AG04450 (cell line): ENCODE results near the gene TMEM121. TPM values are rescaled to one million over a fixed set of nuclear protein-coding genes. Genes with fewer than 3 reads are reported as not detected.

Experiments
- CTCF ChIA-PET: fragments of 300-600, 350-600 bp; formaldehyde crosslinking; extraction: SDS; loops from one replicate; lab custom pipeline; 2022; ENCODE audit warnings: antibody characterized with exemption, inconsistent platforms; lab: Charles Lee
- POLR2A ChIA-PET: fragments of 350-600 bp; formaldehyde crosslinking; extraction: SDS; loops from one replicate; lab custom pipeline; 2021; ENCODE audit warnings: antibody characterized with exemption, inconsistent platforms; lab: Yijun Ruan, JAX
- DNase-seq: peaks from one replicate; pipeline ENCODE4 v3.0.0-alpha.2; 2011; ENCODE audit warnings: low read depth, low spot score
- H3K27ac ChIP-seq: one replicate; pipeline ENCODE4 v1.5.1; 2012; ENCODE audit warnings: low read depth, low read length, control low read depth
- H3K27me3 ChIP-seq: one replicate; pipeline ENCODE4 v1.6.0; 2012; ENCODE audit warnings: low read length; ENCODE audit not compliant: control insufficient read depth, insufficient read depth
- H3K4me3 ChIP-seq: 2 replicates; pipeline ENCODE4 v1.5.1; 2011; ENCODE audit warnings: mild to moderate bottlenecking, low read depth, low read length, control low read depth
- H3K9me3 ChIP-seq: 2 replicates; pipeline ENCODE4 v1.5.1; 2012; ENCODE audit warnings: low read length; ENCODE audit not compliant: control insufficient read depth, insufficient read depth
- polyA minus RNA-seq: library from RNA; depleted of rRNA, polyadenylated mRNA; stranded (reverse); fragments of >200 nt; gene quantifications from 2 replicates; pipeline ENCODE4 v1.2.3, GENCODE V29; 2011; rRNA and poly(A)+ RNA removed
- polyA plus RNA-seq: library from polyadenylated mRNA; depleted of rRNA; stranded (reverse); fragments of >200 nt; gene quantifications from 2 replicates; pipeline ENCODE4 v1.2.3, GENCODE V29; 2011; rRNA removed
- TF ChIP-seq, protein P1 (sequence below): IDR thresholded peaks from 2 replicates; pipeline ENCODE4 v1.5.1; 2011; ENCODE audit warnings: low read depth, low read length, control low read depth, inconsistent platforms

Gene TMEM121
- 1.5 and 2.0 TPM in 2 replicates for polyA plus RNA-seq
- polyA minus RNA-seq = 0.83 TPM in 2 replicates

DNA sequence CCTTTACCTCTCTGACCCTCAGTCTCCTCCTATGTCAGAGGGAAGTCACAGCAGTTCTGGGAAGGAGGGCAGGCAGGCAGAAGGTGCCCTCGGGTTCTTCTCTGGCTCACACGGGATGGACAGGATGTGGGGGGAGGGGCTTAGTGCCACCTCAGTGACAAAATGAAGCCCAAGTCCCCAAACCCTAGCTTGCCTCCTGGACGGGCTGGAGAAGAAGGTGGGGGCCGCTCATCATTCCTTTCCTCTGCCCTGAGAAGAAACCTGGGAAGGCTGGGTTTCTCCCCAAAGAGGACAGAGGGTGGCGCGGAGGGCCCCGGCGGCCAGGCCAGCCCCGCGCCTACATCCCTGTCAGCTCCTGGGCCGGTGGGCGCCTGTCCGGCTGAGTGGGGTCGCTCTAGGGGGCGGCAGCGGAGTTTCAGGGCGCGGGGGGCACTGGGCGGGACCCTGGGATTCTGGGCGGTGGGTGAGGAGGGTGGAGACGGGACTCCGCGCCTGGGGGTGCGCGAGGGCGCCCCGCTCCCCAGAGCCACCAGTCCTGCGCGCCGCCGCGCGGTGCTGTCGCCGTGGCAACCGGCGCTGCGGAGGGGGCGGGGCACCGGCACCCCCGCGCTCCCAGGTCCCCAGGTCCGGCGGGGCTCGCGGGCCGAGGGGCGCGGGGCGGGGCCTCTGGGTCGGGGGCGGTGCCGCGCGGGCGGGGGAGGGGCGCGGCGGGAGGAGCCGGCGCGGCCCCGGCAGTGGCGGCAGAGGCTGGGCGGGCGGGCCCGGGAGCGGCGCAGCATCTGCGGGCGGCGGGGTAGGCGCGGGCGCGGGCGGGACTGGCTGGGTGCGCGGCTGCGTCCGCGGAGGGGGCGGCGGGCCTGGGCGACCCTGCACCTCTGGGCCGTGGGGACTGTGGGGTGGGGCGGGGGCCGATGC, at the start of gene TMEM121:
TSS of gene TMEM121 (plus strand) at position 723 of the 915 bp plus-strand sequence. CDS start 2,252 bp downstream, outside the sequence.
- TF ChIP-seq, protein P1, sequence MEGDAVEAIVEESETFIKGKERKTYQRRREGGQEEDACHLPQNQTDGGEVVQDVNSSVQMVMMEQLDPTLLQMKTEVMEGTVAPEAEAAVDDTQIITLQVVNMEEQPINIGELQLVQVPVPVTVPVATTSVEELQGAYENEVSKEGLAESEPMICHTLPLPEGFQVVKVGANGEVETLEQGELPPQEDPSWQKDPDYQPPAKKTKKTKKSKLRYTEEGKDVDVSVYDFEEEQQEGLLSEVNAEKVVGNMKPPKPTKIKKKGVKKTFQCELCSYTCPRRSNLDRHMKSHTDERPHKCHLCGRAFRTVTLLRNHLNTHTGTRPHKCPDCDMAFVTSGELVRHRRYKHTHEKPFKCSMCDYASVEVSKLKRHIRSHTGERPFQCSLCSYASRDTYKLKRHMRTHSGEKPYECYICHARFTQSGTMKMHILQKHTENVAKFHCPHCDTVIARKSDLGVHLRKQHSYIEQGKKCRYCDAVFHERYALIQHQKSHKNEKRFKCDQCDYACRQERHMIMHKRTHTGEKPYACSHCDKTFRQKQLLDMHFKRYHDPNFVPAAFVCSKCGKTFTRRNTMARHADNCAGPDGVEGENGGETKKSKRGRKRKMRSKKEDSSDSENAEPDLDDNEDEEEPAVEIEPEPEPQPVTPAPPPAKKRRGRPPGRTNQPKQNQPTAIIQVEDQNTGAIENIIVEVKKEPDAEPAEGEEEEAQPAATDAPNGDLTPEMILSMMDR = no peak
- Histone ChIP-seq H3K27me3 (peaks cover 3% of the 10 kb centered on the region), H3K4me3 (peak within 1 kb of the TSS; percentile 59), H3K27ac (no peak within 1 kb of the TSS), H3K9me3 (peaks cover 3% of the 10 kb centered on the region; the same call in 1 of the 2 replicates)
- ChIA-PET CTCF (no interaction called here), POLR2A (no interaction called here)
- DNase-seq = no peak

DNA sequence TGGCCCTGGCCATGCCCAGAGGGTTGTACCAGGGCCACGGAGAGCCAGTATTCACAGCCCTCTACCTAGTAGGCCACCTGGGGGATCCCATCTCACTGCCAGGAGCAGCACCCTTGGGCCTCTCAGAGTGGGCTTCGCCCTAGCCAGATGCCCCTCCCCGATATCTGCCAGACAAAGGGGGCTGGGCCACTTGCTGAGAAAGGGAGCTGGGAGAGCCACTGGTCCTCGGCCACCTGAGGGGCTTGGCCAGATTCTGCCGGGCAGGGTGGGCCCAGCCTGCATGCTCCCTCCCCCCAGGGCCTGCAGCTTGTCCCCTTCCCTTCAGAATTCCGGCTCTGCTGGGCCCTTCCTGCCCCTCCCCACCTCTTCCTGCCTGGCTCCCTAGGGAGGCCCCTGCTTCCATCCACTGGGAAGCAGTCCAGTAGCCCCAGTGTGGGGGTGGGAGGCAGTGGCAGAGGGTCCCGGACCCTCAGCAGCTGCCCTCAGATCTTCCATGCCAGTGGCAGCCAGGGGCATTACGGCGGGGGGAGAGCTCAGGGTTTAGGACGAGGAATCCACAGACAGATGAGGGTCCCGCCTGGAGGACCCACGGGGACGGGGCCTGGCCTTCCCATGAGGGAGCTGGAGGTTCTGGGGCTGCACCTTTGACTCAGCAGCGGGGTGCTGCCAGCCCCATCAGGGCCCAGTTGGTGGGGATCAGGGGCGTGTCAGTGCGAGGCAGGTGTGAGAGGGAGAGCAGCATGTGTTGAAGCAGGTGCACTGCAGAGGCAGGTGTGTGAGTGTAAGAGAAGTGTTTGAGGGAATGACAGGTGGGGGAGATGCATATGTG, 49.3 kb upstream of the TMEM121 start:
- peak overlapping the region; percentile 47 for H3K27ac ChIP-seq
- DNase-seq = no peak
- no peaks in the 10 kb centered on the region; the same call in 1 of the 2 replicates for H3K9me3 ChIP-seq
- TF ChIP-seq, protein P1 = no peak
- ChIA-PET POLR2A (no interaction called here), CTCF (interaction anchor here (0.6 to 1.1 kb wide), 3 partner anchors 51 to 436 kb away, joined by 3 to 4 read pairs (median 3); no protein-coding TSS in a partner anchor)
- H3K4me3 ChIP-seq = peak overlapping the region; percentile 70
- H3K27me3 ChIP-seq = no peaks in the 10 kb centered on the region

DNA sequence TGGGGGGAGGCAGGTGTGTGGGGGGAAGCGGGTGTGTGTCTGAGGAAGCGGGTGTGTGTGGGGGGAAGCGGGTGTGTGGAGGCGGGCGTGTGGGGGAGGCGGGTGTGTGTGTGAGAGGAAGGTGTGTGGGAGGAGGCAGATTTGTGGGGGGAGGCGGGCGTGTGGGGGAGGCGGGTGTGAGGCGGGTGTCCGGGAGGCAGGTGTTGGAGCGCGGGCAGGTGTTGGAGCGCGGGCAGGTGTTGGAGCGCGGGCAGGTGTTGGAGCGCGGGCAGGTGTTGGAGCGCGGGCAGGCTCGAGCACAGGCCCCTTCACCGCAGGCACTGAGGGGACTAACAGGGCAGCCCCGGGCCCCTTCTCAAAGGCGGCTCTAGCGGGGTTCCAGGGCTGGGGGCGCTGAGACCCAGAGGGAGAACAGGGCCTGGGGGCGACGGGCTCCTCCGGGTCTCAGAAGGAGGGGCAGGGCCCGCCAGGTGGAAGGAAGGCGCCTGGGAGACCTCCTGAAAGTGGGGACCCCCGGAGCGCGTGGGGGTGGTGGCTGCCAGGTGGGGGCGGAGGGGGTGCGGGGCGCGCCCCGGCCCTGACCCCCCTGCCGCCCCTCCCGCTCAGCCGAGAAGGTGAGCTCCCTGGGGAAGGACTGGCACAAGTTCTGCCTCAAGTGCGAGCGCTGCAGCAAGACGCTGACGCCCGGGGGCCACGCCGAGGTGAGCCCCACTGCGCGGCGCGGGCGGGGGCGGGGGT, 48.6 kb upstream of the TMEM121 start:
- ChIA-PET POLR2A (no interaction called here), CTCF (interaction anchor here (1.1 kb wide), 1 partner anchor 50 kb away, joined by 3 read pairs; no protein-coding TSS in a partner anchor)
- H3K4me3 ChIP-seq = no peak overlapping the region

DNA sequence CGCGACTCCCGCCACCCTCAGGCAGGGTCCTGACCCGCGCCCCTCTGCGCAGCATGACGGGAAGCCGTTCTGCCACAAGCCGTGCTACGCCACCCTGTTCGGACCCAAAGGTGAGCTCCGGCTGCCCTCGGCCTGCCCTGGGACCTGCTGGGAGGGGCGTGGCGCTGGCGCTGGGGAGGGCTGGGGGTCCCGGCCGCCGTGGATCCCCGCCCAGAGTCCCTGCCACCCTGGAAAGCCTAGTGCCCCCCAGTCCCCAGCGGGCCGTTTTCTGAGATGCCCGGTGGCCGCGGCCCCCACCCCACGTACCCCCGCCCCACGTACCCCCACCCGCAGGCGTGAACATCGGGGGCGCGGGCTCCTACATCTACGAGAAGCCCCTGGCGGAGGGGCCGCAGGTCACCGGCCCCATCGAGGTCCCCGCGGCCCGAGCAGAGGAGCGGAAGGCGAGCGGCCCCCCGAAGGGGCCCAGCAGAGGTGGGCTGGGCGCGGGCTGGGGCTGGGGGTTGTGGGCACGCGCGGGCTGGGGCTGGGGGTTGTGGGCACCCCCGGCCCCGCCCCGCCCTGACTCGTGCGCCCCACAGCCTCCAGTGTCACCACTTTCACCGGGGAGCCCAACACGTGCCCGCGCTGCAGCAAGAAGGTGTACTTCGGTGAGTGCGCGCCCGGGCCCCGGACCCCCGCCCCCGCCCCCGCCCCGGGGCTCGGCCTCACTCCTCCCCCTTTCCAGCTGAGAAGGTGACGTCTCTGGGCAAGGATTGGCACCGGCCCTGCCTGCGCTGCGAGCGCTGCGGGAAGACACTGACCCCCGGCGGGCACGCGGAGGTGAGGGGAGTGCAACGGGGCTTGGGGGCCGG, 47.8 kb upstream of the TMEM121 start:
- Histone ChIP-seq H3K4me3 (no peak overlapping the region), H3K27me3 (no peaks in the 10 kb centered on the region), H3K9me3 (no peaks in the 10 kb centered on the region; the same call in 1 of the 2 replicates), H3K27ac (no peak overlapping the region)
- DNase-seq = no peak
- TF ChIP-seq, protein P1 = no peak
- ChIA-PET POLR2A (no interaction called here), CTCF (interaction anchor here (0.7 kb wide), 1 partner anchor 114 kb away, joined by 3 read pairs; no protein-coding TSS in a partner anchor)

More for the DNA sequence above, 48.6 kb upstream of the TMEM121 start:
- Histone ChIP-seq H3K27ac (no peak overlapping the region), H3K27me3 (no peaks in the 10 kb centered on the region), H3K9me3 (no peaks in the 10 kb centered on the region; the same call in 1 of the 2 replicates)
- no peak for DNase-seq
- TF ChIP-seq, protein P1 = no peak
